ENCODE measurements around the gene ZHX3. TPM values are rescaled to one million over a fixed set of nuclear protein-coding genes. Genes with fewer than 3 reads are reported as not detected.

ZHX3 gene
- total and polyA plus RNA-seq, 2 donors (not counting 1 experiment from before 2014, with no cell fraction given): 27.7 to 28.0 TPM

GRCh38 chr20:41158082-41158625 is 159.4 kb downstream of the ZHX3 start:
- H2AFZ ChIP-seq (ENCODE audit: low read length): no peak overlapping the region
- peaks cover 32% of the 10 kb centered on the region for H3K79me2 ChIP-seq (ENCODE audit: control insufficient read depth, insufficient read depth, low read length)
- no peak overlapping the region for H3K9ac ChIP-seq (ENCODE audit: insufficient read depth, low read length)
- H3K4me2 ChIP-seq (ENCODE audit: extremely low read depth, insufficient read depth, low read length): no peak overlapping the region
- H3K27me3 ChIP-seq (ENCODE audit: control insufficient read depth, insufficient read depth, low read length): no peaks in the 10 kb centered on the region
- TF ChIP-seq EZH2 (IDR thresholded peaks at IDR 0.05; ENCODE audit: low read length, missing control alignments) (no peak), CTCF (conservative IDR thresholded peaks at IDR 0.05 in 1 of 2, IDR thresholded peaks at IDR 0.05 in 1 of 2; ENCODE audit: low read depth in 1 of 2, low read length in 2 of 2) (no peak)
- no peaks in the 10 kb centered on the region for H3K9me3 ChIP-seq (ENCODE audit: control insufficient read depth, insufficient read depth, low read depth, low read length)
- no peak overlapping the region for H3K4me3 ChIP-seq (replicated peaks in 1 of 4; ENCODE audit: control extremely low read depth in 1 of 4, insufficient read depth in 1 of 4, low read depth in 3 of 4, low read length in 4 of 4)
- H4K20me1 ChIP-seq (ENCODE audit: control insufficient read depth, extremely low read depth, insufficient read depth, low read length): peaks cover 1% of the 10 kb centered on the region
- no peaks in the 10 kb centered on the region for H3K4me1 ChIP-seq (ENCODE audit: control insufficient read depth, extremely low read depth, insufficient read depth, low read length)
- H3K36me3 ChIP-seq (ENCODE audit: control insufficient read depth, insufficient read depth, low read length): peaks cover 8% of the 10 kb centered on the region
- no peak overlapping the region for H3K27ac ChIP-seq (ENCODE audit: insufficient read depth, low read length)
- DNase-seq (ENCODE audit: low read depth in 2 of 2): no peak

- H3K4me2 ChIP-seq (ENCODE audit: extremely low read depth, insufficient read depth, low read length): no peak overlapping the region
- H3K27me3 ChIP-seq (ENCODE audit: control insufficient read depth, insufficient read depth, low read length): no peaks in the 10 kb centered on the region
- peaks cover 1% of the 10 kb centered on the region for H4K20me1 ChIP-seq (ENCODE audit: control insufficient read depth, extremely low read depth, insufficient read depth, low read length)
- H2AFZ ChIP-seq (ENCODE audit: low read length): no peak overlapping the region
- no peak overlapping the region for H3K4me3 ChIP-seq (replicated peaks in 1 of 4; ENCODE audit: control extremely low read depth in 1 of 4, insufficient read depth in 1 of 4, low read depth in 3 of 4, low read length in 4 of 4)
- DNase-seq (ENCODE audit: low read depth in 2 of 2): peak in 1 of 2 donors; percentile 44
- H3K9ac ChIP-seq (ENCODE audit: insufficient read depth, low read length): no peak overlapping the region
- H3K4me1 ChIP-seq (ENCODE audit: control insufficient read depth, extremely low read depth, insufficient read depth, low read length): no peaks in the 10 kb centered on the region
- H3K9me3 ChIP-seq (ENCODE audit: control insufficient read depth, insufficient read depth, low read depth, low read length): no peaks in the 10 kb centered on the region
- H3K36me3 ChIP-seq (ENCODE audit: control insufficient read depth, insufficient read depth, low read length): peaks cover under 1% of the 10 kb centered on the region
- TF ChIP-seq EZH2 (IDR thresholded peaks at IDR 0.05; ENCODE audit: low read length, missing control alignments) (no peak), CTCF (conservative IDR thresholded peaks at IDR 0.05 in 1 of 2, IDR thresholded peaks at IDR 0.05 in 1 of 2; ENCODE audit: low read depth in 1 of 2, low read length in 2 of 2) (no peak)
- H3K27ac ChIP-seq (ENCODE audit: insufficient read depth, low read length): no peak overlapping the region
- peaks cover 57% of the 10 kb centered on the region for H3K79me2 ChIP-seq (ENCODE audit: control insufficient read depth, insufficient read depth, low read length)
Measured at GRCh38 chr20:41155261-41155660, 162.3 kb downstream of the ZHX3 start.

GRCh38 chr20:41154436-41155176 is 162.9 kb downstream of the ZHX3 start:
- Histone ChIP-seq H3K79me2 (ENCODE audit: control insufficient read depth, insufficient read depth, low read length) (peaks cover 61% of the 10 kb centered on the region), H3K9me3 (ENCODE audit: control insufficient read depth, insufficient read depth, low read depth, low read length) (no peaks in the 10 kb centered on the region), H4K20me1 (ENCODE audit: control insufficient read depth, extremely low read depth, insufficient read depth, low read length) (peaks cover 1% of the 10 kb centered on the region), H3K27ac (ENCODE audit: insufficient read depth, low read length) (no peak overlapping the region), H2AFZ (ENCODE audit: low read length) (no peak overlapping the region), H3K4me3 (replicated peaks in 1 of 4; ENCODE audit: control extremely low read depth in 1 of 4, insufficient read depth in 1 of 4, low read depth in 3 of 4, low read length in 4 of 4) (no peak overlapping the region), H3K9ac (ENCODE audit: insufficient read depth, low read length) (no peak overlapping the region), H3K4me1 (ENCODE audit: control insufficient read depth, extremely low read depth, insufficient read depth, low read length) (peaks cover 3% of the 10 kb centered on the region), H3K36me3 (ENCODE audit: control insufficient read depth, insufficient read depth, low read length) (no peaks in the 10 kb centered on the region), H3K27me3 (ENCODE audit: control insufficient read depth, insufficient read depth, low read length) (no peaks in the 10 kb centered on the region), H3K4me2 (ENCODE audit: extremely low read depth, insufficient read depth, low read length) (no peak overlapping the region)
- TF ChIP-seq EZH2 (IDR thresholded peaks at IDR 0.05; ENCODE audit: low read length, missing control alignments) (no peak), CTCF (conservative IDR thresholded peaks at IDR 0.05 in 1 of 2, IDR thresholded peaks at IDR 0.05 in 1 of 2; ENCODE audit: low read depth in 1 of 2, low read length in 2 of 2) (no peak)
- no peak for DNase-seq (ENCODE audit: low read depth in 2 of 2)
